K562 (cell line): ENCODE data around the gene SPAG4. TPM values are rescaled to one million over a fixed set of nuclear protein-coding genes. Genes with fewer than 3 reads are reported as not detected.

Experiments
- ARID3B ChIP-seq: fragments of 250-450 bp; sonication (Bioruptor Pico); IDR thresholded peaks from 2 replicates; pipeline ENCODE4 v1.4.0; 2020; ENCODE audit warnings: borderline replicate concordance
- BHLHE40 ChIP-seq: IDR thresholded peaks from 2 replicates; pipeline ENCODE4 v1.6.1; 2011; ENCODE audit warnings: low read length, improper control_type of control experiment
- CREB3 ChIP-seq: fragments of 450-650 bp; conservative IDR thresholded peaks from 2 replicates; pipeline ENCODE4 v1.6.1; 2016; ENCODE audit warnings: missing genetic modification characterization, low read depth, mild to moderate bottlenecking, missing compliant biosample characterization, moderate library complexity
- CXXC5 ChIP-seq: fragments of 250-450 bp; sonication (Bioruptor Pico); IDR thresholded peaks from 2 replicates; pipeline ENCODE4 v1.8.0; 2022; ENCODE audit warnings: inconsistent platforms, mild to moderate bottlenecking, moderate library complexity
- ELF4 ChIP-seq: fragments of 450-650 bp; formaldehyde crosslinking; IDR thresholded peaks from 2 replicates; pipeline ENCODE4 v1.4.0; 2022; ENCODE audit warnings: missing genetic modification characterization
- HNRNPH1 ChIP-seq: fragments of 200-400 bp; formaldehyde crosslinking; optimal IDR thresholded peaks from 2 replicates; pipeline ENCODE3; 2017; ENCODE audit warnings: low read depth, mild to moderate bottlenecking, low read length, moderate library complexity
- JUNB ChIP-seq: fragments of 450-650 bp; formaldehyde crosslinking; conservative IDR thresholded peaks from 2 replicates; pipeline ENCODE4 v1.4.0; 2020; ENCODE audit warnings: mild to moderate bottlenecking
- MEF2A ChIP-seq: IDR thresholded peaks from 2 replicates; pipeline ENCODE4 v1.6.1; 2011; ENCODE audit warnings: low read depth, mild to moderate bottlenecking, low read length, moderate library complexity; ENCODE audit not compliant: control insufficient read depth
- NONO ChIP-seq, 2 experiments: fragments of 200-400 bp in 1 of 2; fragments of 450-650 bp in 1 of 2; formaldehyde crosslinking in 1 of 2; IDR thresholded peaks; 2 replicates each; pipeline ENCODE4 v1.6.1; 2017; ENCODE audit warnings: low read depth in 2 of 2, mild to moderate bottlenecking in 2 of 2, moderate library complexity in 2 of 2, low read length in 1 of 2
- POLR2AphosphoS2 ChIP-seq: IDR thresholded peaks from 2 replicates; pipeline ENCODE4 v1.6.1; 2012; ENCODE audit warnings: low read length, improper control_type of control experiment
- RBM15 ChIP-seq: fragments of 200-400 bp; formaldehyde crosslinking; IDR thresholded peaks from 2 replicates; pipeline ENCODE4 v1.6.1; 2018; ENCODE audit warnings: mild to moderate bottlenecking, low read length, moderate library complexity; ENCODE audit not compliant: insufficient read depth
- RFX7 ChIP-seq: fragments of 250-450 bp; sonication (Bioruptor Pico); IDR thresholded peaks from 2 replicates; pipeline ENCODE4 v1.5.1; 2021; ENCODE audit warnings: mild to moderate bottlenecking
- SPI1 ChIP-seq: IDR thresholded peaks from 2 replicates; pipeline ENCODE4 v1.6.1; 2011; ENCODE audit warnings: low read depth, low read length, control low read depth, borderline replicate concordance
- STAG1 ChIP-seq: sonication (generic); formaldehyde crosslinking; IDR thresholded peaks from 2 replicates; pipeline ENCODE4 v1.5.0; 2020; ENCODE audit warnings: missing genetic modification reagents, borderline replicate concordance
- ZC3H11A ChIP-seq: IDR thresholded peaks from 2 replicates; pipeline ENCODE4 v1.6.1; 2012; ENCODE audit warnings: low read depth, low read length, improper control_type of control experiment
- ZFPM2 ChIP-seq: fragments of 250-450 bp; sonication (Bioruptor Pico); IDR thresholded peaks from 2 replicates; pipeline ENCODE4 v1.5.1; 2022; ENCODE audit warnings: mild to moderate bottlenecking
- ZHX1 ChIP-seq: fragments of 150-350 bp; conservative IDR thresholded peaks from 2 replicates; pipeline ENCODE4 v1.6.1; 2014; ENCODE audit warnings: low read length
- ZNF12 ChIP-seq: sonication (generic); formaldehyde crosslinking; IDR thresholded peaks from 2 replicates; pipeline ENCODE4 v1.4.0; 2020; ENCODE audit warnings: mild to moderate bottlenecking, missing genetic modification reagents
- ZNF212 ChIP-seq: fragments of 450-650 bp; formaldehyde crosslinking; IDR thresholded peaks from 2 replicates; pipeline ENCODE4 v1.4.0; 2020; ENCODE audit warnings: mild to moderate bottlenecking
- ZNF316 ChIP-seq: fragments of 450-650 bp; IDR thresholded peaks from 2 replicates; pipeline ENCODE4 v1.6.1; 2016
- ZNF57 ChIP-seq: fragments of 450-650 bp; formaldehyde crosslinking; IDR thresholded peaks from 2 replicates; pipeline ENCODE4 v1.4.0; 2020; ENCODE audit warnings: mild to moderate bottlenecking, moderate library complexity
- ZNF766 ChIP-seq: fragments of 200-800 bp; sonication (Bioruptor generic); conservative IDR thresholded peaks from 2 replicates; pipeline ENCODE4 v1.6.1; 2016; ENCODE audit warnings: missing genetic modification characterization, missing compliant biosample characterization
- polyA plus RNA-seq, 8 experiments: library from polyadenylated mRNA; depleted of rRNA in 4 of 8; stranded (reverse) in 5 of 8; unstranded in 3 of 8; fragments of >200 nt; fragmentation: Nextera tagmentation in 2 of 8; fragmentation: Illumina TruSeq in 1 of 8; extraction: Ambion mirVana in 2 of 8; extraction: Trizol in 1 of 8; gene quantifications; 2 replicates each; pipeline versions ENCODE4 v1.2.1 to v1.2.3, GENCODE V29; 2011 to 2014; ENCODE audit warnings: inconsistent platforms in 1 of 8, missing spikeins in 1 of 8
- total RNA-seq, 7 experiments: library from RNA; depleted of rRNA in 6 of 7; stranded (reverse); fragments of >200 nt in 6 of 7; fragmentation: Illumina TruSeq in 2 of 7; extraction: Trizol in 2 of 7; gene quantifications; 2 replicates each; pipeline versions ENCODE4 v1.2.1 to v1.2.3, GENCODE V29; 2011 to 2021; ENCODE audit warnings: low replicate concordance in 1 of 7

SPAG4 gene
- total and polyA plus RNA-seq, 9 of the 15 experiments (the other 6 are each of a cell fraction or from before 2014, with no cell fraction given) = 1.6 to 11.4 (median 4.6) TPM

- no peak for TF ChIP-seq ARID3B (CRISPR knock-in tag)
- TF ChIP-seq JUNB (CRISPR knock-in tag) = no peak
- no peak for TF ChIP-seq CXXC5 (CRISPR knock-in tag)
- TF ChIP-seq ZNF212 = no peak
- no peak for TF ChIP-seq CREB3
- TF ChIP-seq ELF4 (CRISPR knock-in tag) = no peak
- no peak for TF ChIP-seq ZNF766 (CRISPR knock-in tag)
- TF ChIP-seq HNRNPH1 = no peak
- TF ChIP-seq ZFPM2 = no peak
- no peak for TF ChIP-seq RFX7 (CRISPR knock-in tag)
- TF ChIP-seq ZHX1 = no peak
- no peak for TF ChIP-seq MEF2A
- no peak for TF ChIP-seq RBM15
- TF ChIP-seq ZNF57 (CRISPR knock-in tag) = no peak
- TF ChIP-seq SPI1 = peak; percentile 37; the same call in 1 of the 2 replicates
- no peak for TF ChIP-seq ZNF316
- no peak for TF ChIP-seq ZNF12 (CRISPR knock-in tag)
- no peak for TF ChIP-seq STAG1 (CRISPR knock-in tag)
- TF ChIP-seq POLR2AphosphoS2 = no peak
- no peak for TF ChIP-seq ZC3H11A
- no peak for TF ChIP-seq NONO (IDR thresholded peaks at IDR 0.05; ENCODE audit: low read depth in 2 of 2, low read length in 1 of 2)
- no peak; the same call in 1 of the 2 replicates for TF ChIP-seq BHLHE40
Observed at GRCh38 chr20:35663516-35664465, 48.2 kb downstream of the SPAG4 start (continued).
